Upper lobe of right lung (tissue), 1 donor: ENCODE results near the gene TBR1. TPM values are rescaled to one million over a fixed set of nuclear protein-coding genes. Genes with fewer than 3 reads are reported as not detected.
A peak's percentile ranks its signal among the peaks of the same experiment; 100 is the strongest.

ENCODE experiments used
- ATAC-seq: fragments of 200-7000 bp; cut with Tn5 transposase; one replicate; pipeline ENCODE4 v1.9.1; 2020; ENCODE audit warnings: mild to moderate bottlenecking, moderate library complexity
- DNase-seq: peaks from one replicate; pipeline ENCODE4 v3.0.0-alpha.2; 2020
- H3K27ac ChIP-seq: fragments of 200-600 bp; one replicate; pipeline ENCODE4 v1.8.0; 2022
- H3K27me3 ChIP-seq: fragments of 200-600 bp; one replicate; pipeline ENCODE4 v1.8.0; 2022; ENCODE audit warnings: mild to moderate bottlenecking
- H3K36me3 ChIP-seq: fragments of 200-600 bp; one replicate; pipeline ENCODE4 v1.8.0; 2022
- H3K4me1 ChIP-seq: fragments of 200-600 bp; one replicate; pipeline ENCODE4 v1.8.0; 2022
- H3K4me3 ChIP-seq: fragments of 200-600 bp; one replicate; pipeline ENCODE4 v1.8.0; 2022; ENCODE audit warnings: mild to moderate bottlenecking
- H3K9me3 ChIP-seq: fragments of 200-600 bp; one replicate; pipeline ENCODE4 v1.8.0; 2022
- CTCF ChIP-seq: fragments of 200-600 bp; IDR thresholded peaks from one replicate; pipeline ENCODE4 v1.8.0; 2022; ENCODE audit warnings: antibody characterized with exemption
- intact Hi-C: fragments of 100-400 bp; cut with DNase I; formaldehyde crosslinking; loops from one replicate; pipeline ENCODE4 v1.11.0; 2022
- long read RNA-seq: library from polyadenylated mRNA; unstranded; transcript quantifications from one replicate; pipeline ENCODE4 v2.0.0, GENCODE V29; 2021
- total RNA-seq: library from RNA; stranded (reverse); fragmentation: NEBNext Ultra II Directional; extraction: Animal tissue kit (Norgen Biotek cat#: 25700); gene quantifications from one replicate; pipeline ENCODE4 v1.2.1, GENCODE V29; 2021
- donor health status: DM: no; HTN: yes; CAD: no; lungs with severe emphysema.

The TBR1 gene
- total RNA-seq = not detected
- long read RNA-seq = 0 reads

GRCh38 chr2:161415987-161416707, at the start of gene TBR1:
TBR1 (plus strand) TSS chr2:161416297; CDS start chr2:161416411, 114 bp downstream.
- no peak for ATAC-seq
- intact Hi-C loops = no loop called here
- Histone ChIP-seq H3K4me1 (peaks cover 44% of the 10 kb centered on the region), H3K27me3 (peaks cover 71% of the 10 kb centered on the region), H3K27ac (no peak within 1 kb of the TSS), H3K9me3 (no peaks in the 10 kb centered on the region), H3K4me3 (peak within 1 kb of the TSS; percentile 41), H3K36me3 (no peaks in the 10 kb centered on the region)
- DNase-seq = no peak
- no peak for TF ChIP-seq CTCF

GRCh38 chr2:161367675-161368074, 48.4 kb upstream of the TBR1 start:
- Histone ChIP-seq H3K4me1 (no peaks in the 10 kb centered on the region), H3K4me3 (no peak overlapping the region), H3K27me3 (no peaks in the 10 kb centered on the region), H3K9me3 (no peaks in the 10 kb centered on the region), H3K36me3 (peaks cover 38% of the 10 kb centered on the region), H3K27ac (no peak overlapping the region)
- intact Hi-C loops = no loop called here
- ATAC-seq (no peak), DNase-seq (no peak)
- no peak for TF ChIP-seq CTCF

GRCh38 chr2:161369311-161369710, 46.8 kb upstream of the TBR1 start:
- Histone ChIP-seq H3K27me3 (no peaks in the 10 kb centered on the region), H3K9me3 (no peaks in the 10 kb centered on the region), H3K4me1 (no peaks in the 10 kb centered on the region), H3K36me3 (peaks cover 38% of the 10 kb centered on the region), H3K27ac (no peak overlapping the region), H3K4me3 (no peak overlapping the region)
- no peak for TF ChIP-seq CTCF
- ATAC-seq (no peak), DNase-seq (no peak)
- intact Hi-C loops = no loop called here

- ATAC-seq (no peak), DNase-seq (no peak)
- Histone ChIP-seq H3K27me3 (no peaks in the 10 kb centered on the region), H3K4me1 (no peaks in the 10 kb centered on the region), H3K9me3 (no peaks in the 10 kb centered on the region), H3K4me3 (no peak overlapping the region), H3K36me3 (peaks cover 38% of the 10 kb centered on the region), H3K27ac (no peak overlapping the region)
- intact Hi-C loops = no loop called here
- TF ChIP-seq CTCF = no peak
Observed at GRCh38 chr2:161370981-161371380, 45.1 kb upstream of the TBR1 start.

GRCh38 chr2:161371869-161372268, 44.2 kb upstream of the TBR1 start:
- ATAC-seq = no peak
- TF ChIP-seq CTCF = no peak
- intact Hi-C loops = no loop called here

More at GRCh38 chr2:161371869-161372268, 44.2 kb upstream of the TBR1 start:
- Histone ChIP-seq H3K27me3 (no peaks in the 10 kb centered on the region), H3K4me3 (no peak overlapping the region), H3K27ac (no peak overlapping the region), H3K36me3 (peaks cover 38% of the 10 kb centered on the region), H3K9me3 (no peaks in the 10 kb centered on the region), H3K4me1 (no peaks in the 10 kb centered on the region)
- DNase-seq = no peak
